IMR-90 (cell line): ENCODE data around the gene OR6C3. TPM values are rescaled to one million over a fixed set of nuclear protein-coding genes. Genes with fewer than 3 reads are reported as not detected.

ENCODE experiments used
- ATAC-seq: fragments of 200-7000 bp; cut with Tn5 transposase; 2 replicates; pipeline ENCODE4 v1.9.1; 2020; ENCODE audit warnings: low read depth, mild to moderate bottlenecking, moderate library complexity
- BruUV-seq: library from RNA; stranded (reverse); fragments of 400-500 nt; replicated peaks from 2 replicates; lab custom pipeline; 2021; lab: Mats Ljungman, UMichigan
- CTCF ChIA-PET: fragments of 300-600 bp; formaldehyde crosslinking; extraction: SDS; loops from one replicate; lab custom pipeline; 2021; ENCODE audit warnings: antibody characterized with exemption; lab: Yijun Ruan, JAX
- POLR2A ChIA-PET: fragments of 300-600 bp; sonication (Branson Sonifier 250); formaldehyde crosslinking; loops from one replicate; lab custom pipeline; 2022; ENCODE audit warnings: antibody characterized with exemption; ENCODE audit not compliant: unreplicated experiment; lab: Charles Lee
- DNase-seq: peaks from one replicate; pipeline ENCODE4 v3.0.0; 2013
- H2AFZ ChIP-seq: replicated peaks from 2 replicates; pipeline ENCODE3; 2013; ENCODE audit warnings: low read length, mild to moderate bottlenecking; ENCODE audit not compliant: poor library complexity
- H2AK5ac ChIP-seq: 2 replicates; pipeline ENCODE4 v1.6.1; 2013; ENCODE audit warnings: low read depth, low read length, inconsistent platforms
- H2AK9ac ChIP-seq: replicated peaks from 2 replicates; pipeline ENCODE3; 2013; ENCODE audit warnings: mild to moderate bottlenecking, low read depth, low read length, moderate library complexity; ENCODE audit not compliant: poor library complexity
- H2BK120ac ChIP-seq: 2 replicates; pipeline ENCODE4 v1.6.1; 2013; ENCODE audit warnings: low read depth, low read length, inconsistent platforms
- H2BK15ac ChIP-seq: 3 replicates; pipeline ENCODE4 v1.6.1; 2013; ENCODE audit warnings: low read depth, low read length, inconsistent platforms
- H2BK20ac ChIP-seq: 2 replicates; pipeline ENCODE4 v1.6.1; 2013; ENCODE audit warnings: low read depth, mild to moderate bottlenecking, inconsistent platforms, low read length, moderate library complexity
- H2BK5ac ChIP-seq: 2 replicates; pipeline ENCODE4 v1.6.1; 2013; ENCODE audit warnings: mild to moderate bottlenecking, low read depth, low read length, inconsistent platforms; ENCODE audit not compliant: poor library complexity, severe bottlenecking
- H3K14ac ChIP-seq: replicated peaks from 2 replicates; pipeline ENCODE4 v1.6.1; 2013; ENCODE audit warnings: low read depth, low read length, inconsistent platforms
- H3K18ac ChIP-seq: 2 replicates; pipeline ENCODE4 v1.6.1; 2013; ENCODE audit warnings: low read depth, low read length, control low read depth
- H3K23ac ChIP-seq: 2 replicates; pipeline ENCODE4 v1.6.1; 2013; ENCODE audit warnings: low read depth, low read length, inconsistent platforms
- H3K27ac ChIP-seq: 2 replicates; pipeline ENCODE4 v1.5.1; 2013; ENCODE audit warnings: mild to moderate bottlenecking, control low read depth, low read length; ENCODE audit not compliant: insufficient read depth
- H3K27me3 ChIP-seq: 2 replicates; pipeline ENCODE4 v1.6.1; 2013; ENCODE audit warnings: low read length; ENCODE audit not compliant: control insufficient read depth, insufficient read depth
- H3K36me3 ChIP-seq: 2 replicates; pipeline ENCODE4 v1.6.1; 2013; ENCODE audit warnings: low read length, mixed read lengths; ENCODE audit not compliant: control insufficient read depth, insufficient read depth
- H3K4ac ChIP-seq: 2 replicates; pipeline ENCODE4 v1.6.1; 2013; ENCODE audit warnings: low read depth, low read length, inconsistent platforms
- H3K4me1 ChIP-seq: 2 replicates; pipeline ENCODE4 v1.6.1; 2013; ENCODE audit warnings: low read length, mixed read lengths; ENCODE audit not compliant: control insufficient read depth, insufficient read depth
- H3K4me2 ChIP-seq: 2 replicates; pipeline ENCODE4 v1.6.1; 2013; ENCODE audit warnings: low read depth, mild to moderate bottlenecking, control low read depth, low read length, moderate library complexity
- H3K4me3 ChIP-seq: 2 replicates; pipeline ENCODE4 v1.5.1; 2013; ENCODE audit warnings: low read depth, mild to moderate bottlenecking, control low read depth, low read length, moderate library complexity; ENCODE audit not compliant: insufficient read depth
- H3K56ac ChIP-seq: 2 replicates; pipeline ENCODE4 v1.6.1; 2013; ENCODE audit warnings: low read length, inconsistent platforms; ENCODE audit not compliant: insufficient read depth; ENCODE audit errors: extremely low read depth
- H3K79me1 ChIP-seq, 2 experiments: 2 replicates each; pipeline ENCODE4 v1.6.1; 2013; ENCODE audit warnings: low read length in 2 of 2, inconsistent platforms in 1 of 2, low read depth in 1 of 2
- H3K9ac ChIP-seq: 2 replicates; pipeline ENCODE4 v1.6.1; 2013; ENCODE audit warnings: low read depth, low read length, control low read depth
- H3K9me1 ChIP-seq: 2 replicates; pipeline ENCODE4 v1.6.1; 2013; ENCODE audit warnings: low read length, inconsistent platforms; ENCODE audit not compliant: insufficient read depth
- H3K9me3 ChIP-seq: 2 replicates; pipeline ENCODE4 v1.6.1; 2013; ENCODE audit warnings: low read length; ENCODE audit not compliant: control insufficient read depth, insufficient read depth
- H4K20me1 ChIP-seq: 2 replicates; pipeline ENCODE4 v1.6.1; 2013; ENCODE audit warnings: low read length, inconsistent platforms; ENCODE audit not compliant: insufficient read depth
- H4K5ac ChIP-seq: 2 replicates; pipeline ENCODE4 v1.6.1; 2013; ENCODE audit warnings: mild to moderate bottlenecking, low read depth, low read length, control low read depth
- H4K8ac ChIP-seq, 2 experiments: 2 replicates each; pipeline ENCODE4 v1.6.1; 2013; ENCODE audit warnings: low read depth in 2 of 2, low read length in 2 of 2, control low read depth in 1 of 2, inconsistent platforms in 1 of 2
- H4K91ac ChIP-seq: 2 replicates; pipeline ENCODE4 v1.6.1; 2013; ENCODE audit warnings: low read depth, low read length, inconsistent platforms; ENCODE audit not compliant: insufficient read depth
- BHLHE40 ChIP-seq: fragments of 150-350 bp; IDR thresholded peaks from 2 replicates; pipeline ENCODE4 v1.6.1; 2016; ENCODE audit warnings: mild to moderate bottlenecking, low read depth, low read length
- CEBPB ChIP-seq: IDR thresholded peaks from 2 replicates; pipeline ENCODE4 v1.6.1; 2012; ENCODE audit warnings: low read depth, low read length, improper control_type of control experiment
- CHD1 ChIP-seq: IDR thresholded peaks from 2 replicates; pipeline ENCODE4 v1.6.1; 2012; ENCODE audit warnings: low read depth, low read length, improper control_type of control experiment
- CTCF ChIP-seq: conservative IDR thresholded peaks from 2 replicates; pipeline ENCODE4 v1.5.1; 2012; ENCODE audit warnings: mild to moderate bottlenecking, low read depth, low read length, improper control_type of control experiment
- FOS ChIP-seq: fragments of 150-350 bp; IDR thresholded peaks from 2 replicates; pipeline ENCODE4 v1.6.1; 2016; ENCODE audit warnings: low read depth, low read length
- MAFK ChIP-seq: IDR thresholded peaks from 2 replicates; pipeline ENCODE4 v1.6.1; 2012; ENCODE audit warnings: low read depth, low read length, improper control_type of control experiment
- MAZ ChIP-seq: IDR thresholded peaks from 2 replicates; pipeline ENCODE4 v1.6.1; 2012; ENCODE audit warnings: low read depth, mild to moderate bottlenecking, low read length, improper control_type of control experiment, moderate library complexity, borderline replicate concordance
- MXI1 ChIP-seq: IDR thresholded peaks from 2 replicates; pipeline ENCODE4 v1.6.1; 2012; ENCODE audit warnings: low read depth, mild to moderate bottlenecking, low read length, moderate library complexity, borderline replicate concordance
- NFE2L2 ChIP-seq: fragments of 150-350 bp; IDR thresholded peaks from 2 replicates; pipeline ENCODE4 v1.6.1; 2016; ENCODE audit warnings: low read depth, mild to moderate bottlenecking, low read length
- POLR2A ChIP-seq: IDR thresholded peaks from 2 replicates; pipeline ENCODE4 v1.6.1; 2012; ENCODE audit warnings: mild to moderate bottlenecking, low read depth, low read length
- RAD21 ChIP-seq: IDR thresholded peaks from 2 replicates; pipeline ENCODE4 v1.6.1; 2012; ENCODE audit warnings: low read length, improper control_type of control experiment
- RCOR1 ChIP-seq: IDR thresholded peaks from 2 replicates; pipeline ENCODE4 v1.6.1; 2012; ENCODE audit warnings: mild to moderate bottlenecking, low read length, improper control_type of control experiment; ENCODE audit not compliant: insufficient replicate concordance
- RFX5 ChIP-seq: IDR thresholded peaks from 2 replicates; pipeline ENCODE4 v1.8.0; 2012; ENCODE audit warnings: low read depth, mild to moderate bottlenecking, low read length, moderate library complexity
- SMC3 ChIP-seq: fragments of 150-350 bp; IDR thresholded peaks from 2 replicates; pipeline ENCODE4 v1.6.1; 2016; ENCODE audit warnings: low read depth, mild to moderate bottlenecking, antibody characterized with exemption, low read length, moderate library complexity
- WGBS, 2 experiments: methylation state at CpG; one replicate each; pipeline versions ENCODE4 v1.1.5 to v1.1.7; 2013; ENCODE audit warnings: missing lambda C conversion rate in 2 of 2; ENCODE audit not compliant: insufficient read length in 1 of 2; ENCODE audit errors: extremely low coverage in 2 of 2; 5-methylcytosine and 5-hydroxymethylcytosine counted together
- dilution Hi-C: fragments of 300-500 bp; cut with HindIII; formaldehyde crosslinking; loops from one replicate; pipeline ENCODE4 v1.14.3; 2018; ENCODE audit warnings: low sequenced_read_pairs; ENCODE audit not compliant: unreplicated experiment
- in situ Hi-C: fragments of 300-500 bp; cut with MboI; formaldehyde crosslinking; loops from 3 replicates; pipeline ENCODE4 v1.14.3; 2019; ENCODE audit warnings: low sequenced_read_pairs, inconsistent platforms, mixed read lengths
- intact Hi-C: fragments of 100-400 bp; cut with micrococcal nuclease; formaldehyde crosslinking; loops from 2 replicates; pipeline ENCODE4 v1.10.0; 2022
- polyA plus RNA-seq, 3 experiments: library from polyadenylated mRNA; depleted of rRNA; stranded (reverse); fragments of >200 nt; gene quantifications; 2 replicates each; pipeline ENCODE4 v1.2.3, GENCODE V29; 2012; ENCODE audit warnings: low replicate concordance in 1 of 3
- total RNA-seq: library from RNA; depleted of rRNA; stranded (reverse); fragments of >200 nt; gene quantifications from 2 replicates; pipeline ENCODE4 v1.2.3, GENCODE V29; 2012
- TF ChIP-seq, protein P1 (sequence below): fragments of 150-350 bp; IDR thresholded peaks from 2 replicates; pipeline ENCODE4 v1.6.1; 2017; ENCODE audit warnings: mild to moderate bottlenecking, antibody characterized with exemption, low read length, low read depth
- TF ChIP-seq, protein P2 (sequence below): fragments of 150-350 bp; IDR thresholded peaks from 2 replicates; pipeline ENCODE4 v1.6.1; 2016; ENCODE audit warnings: low read depth, mild to moderate bottlenecking, low read length, moderate library complexity, borderline replicate concordance

OR6C3 gene
- total and polyA plus RNA-seq, 2 of the 4 experiments (the other 2 are of a cell fraction) = not detected

DNA sequence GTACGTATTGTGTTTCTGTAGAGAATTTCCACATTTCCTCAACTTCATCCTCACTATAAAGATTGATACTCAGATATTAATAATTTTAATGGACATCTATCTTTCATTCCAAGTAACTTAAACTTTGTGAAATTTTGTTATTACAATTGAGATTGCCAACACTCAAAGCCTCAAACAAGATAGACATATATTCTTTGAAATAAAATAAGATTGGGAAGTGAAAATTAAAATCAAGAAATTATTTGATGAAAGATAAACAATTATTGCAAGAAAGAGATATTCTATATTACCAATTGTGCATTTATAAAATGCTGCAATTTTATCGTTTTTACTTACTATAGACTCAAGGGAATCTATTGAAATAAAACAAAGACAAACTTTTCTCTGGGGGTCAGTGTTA is 34.1 kb upstream of the OR6C3 start, which contains the start of gene OR6C6:
OR6C6 (minus strand) TSS at position 101 of the 400 bp plus-strand sequence. CDS start 1,337 bp downstream, outside the sequence.
- Histone ChIP-seq H3K18ac (no peak within 1 kb of the TSS), H4K20me1 (no peaks in the 10 kb centered on the region), H2BK20ac (no peak within 1 kb of the TSS), H4K5ac (no peak within 1 kb of the TSS), H2AK5ac (no peak within 1 kb of the TSS), H2BK15ac (no peak within 1 kb of the TSS), H3K9me1 (no peaks in the 10 kb centered on the region), H2AK9ac (no peak within 1 kb of the TSS), H3K36me3 (no peaks in the 10 kb centered on the region), H3K23ac (no peak within 1 kb of the TSS), H2BK5ac (no peak within 1 kb of the TSS), H3K4me3 (no peak within 1 kb of the TSS), H3K9ac (no peak within 1 kb of the TSS), H3K4me1 (no peaks in the 10 kb centered on the region), H3K27me3 (no peaks in the 10 kb centered on the region), H3K27ac (no peak within 1 kb of the TSS), H4K8ac (no peak within 1 kb of the TSS), H2AFZ (no peak within 1 kb of the TSS), H2BK120ac (no peak within 1 kb of the TSS), H3K56ac (no peak within 1 kb of the TSS), H3K4me2 (no peak within 1 kb of the TSS), H3K14ac (no peak within 1 kb of the TSS), H3K79me1 (no peaks in the 10 kb centered on the region), H3K4ac (no peak within 1 kb of the TSS), H4K91ac (no peak within 1 kb of the TSS), H3K9me3 (no peaks in the 10 kb centered on the region)
- in situ Hi-C loops (no loop called here), intact Hi-C loops (no loop called here), dilution Hi-C loops (no loop called here)
- CTCF ChIA-PET = no interaction called here
- ATAC-seq (no peak), DNase-seq (no peak)
- POLR2A ChIA-PET = no interaction called here
- BruUV-seq = no TSS peak
- TF ChIP-seq RCOR1 (no peak), POLR2A (no peak), SMC3 (no peak), MXI1 (no peak), RAD21 (no peak), MAFK (no peak), CHD1 (no peak), FOS (no peak), CTCF (no peak), RFX5 (no peak), CEBPB (no peak), MAZ (no peak), BHLHE40 (no peak), NFE2L2 (no peak)
- TF ChIP-seq, protein P1, sequence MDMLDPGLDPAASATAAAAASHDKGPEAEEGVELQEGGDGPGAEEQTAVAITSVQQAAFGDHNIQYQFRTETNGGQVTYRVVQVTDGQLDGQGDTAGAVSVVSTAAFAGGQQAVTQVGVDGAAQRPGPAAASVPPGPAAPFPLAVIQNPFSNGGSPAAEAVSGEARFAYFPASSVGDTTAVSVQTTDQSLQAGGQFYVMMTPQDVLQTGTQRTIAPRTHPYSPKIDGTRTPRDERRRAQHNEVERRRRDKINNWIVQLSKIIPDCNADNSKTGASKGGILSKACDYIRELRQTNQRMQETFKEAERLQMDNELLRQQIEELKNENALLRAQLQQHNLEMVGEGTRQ = no peak
- TF ChIP-seq, protein P2, sequence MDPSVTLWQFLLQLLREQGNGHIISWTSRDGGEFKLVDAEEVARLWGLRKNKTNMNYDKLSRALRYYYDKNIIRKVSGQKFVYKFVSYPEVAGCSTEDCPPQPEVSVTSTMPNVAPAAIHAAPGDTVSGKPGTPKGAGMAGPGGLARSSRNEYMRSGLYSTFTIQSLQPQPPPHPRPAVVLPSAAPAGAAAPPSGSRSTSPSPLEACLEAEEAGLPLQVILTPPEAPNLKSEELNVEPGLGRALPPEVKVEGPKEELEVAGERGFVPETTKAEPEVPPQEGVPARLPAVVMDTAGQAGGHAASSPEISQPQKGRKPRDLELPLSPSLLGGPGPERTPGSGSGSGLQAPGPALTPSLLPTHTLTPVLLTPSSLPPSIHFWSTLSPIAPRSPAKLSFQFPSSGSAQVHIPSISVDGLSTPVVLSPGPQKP = no peak
- WGBS, 2 experiments = no CpG with 5 or more reads among the region's 2 CpGs
